Activated naive CD4-positive, alpha-beta T cell treated with anti-CD3 and anti-CD28 coated beads, Interleukin-2, amount 50 U/mL, for 72 hours (primary cell): ENCODE data around the gene SPOPL. TPM values are rescaled to one million over a fixed set of nuclear protein-coding genes. Genes with fewer than 3 reads are reported as not detected.
A peak's percentile ranks its signal among the peaks of the same experiment; 100 is the strongest.

ENCODE experiments used
- ATAC-seq, 2 donors: fragments of 150-1000 bp; cut with Tn5 transposase; 2 replicates each; pipeline ENCODE4 v1.10.0; 2021; ENCODE audit warnings: mild to moderate bottlenecking in 2 of 2, moderate library complexity in 2 of 2
- DNase-seq, 2 donors: peaks; one replicate each; pipeline ENCODE4 v3.0.0; 2021 to 2022; ENCODE audit warnings: low spot score in 2 of 2
- H3K27ac Mint-ChIP-seq, 2 donors: one replicate each; pipeline ENCODE4 v1.8.0; 2022; ENCODE audit warnings: mild to moderate bottlenecking in 2 of 2, mixed read lengths in 2 of 2
- H3K36me3 Mint-ChIP-seq, 2 donors: one replicate each; pipeline ENCODE4 v1.8.0; 2022; ENCODE audit warnings: mixed read lengths in 2 of 2
- H3K9me3 Mint-ChIP-seq, 2 donors: one replicate each; pipeline ENCODE4 v1.8.0; 2022; ENCODE audit warnings: mixed read lengths in 2 of 2
- total RNA-seq, 2 donors: library from RNA; stranded (reverse); gene quantifications; one replicate each; pipeline ENCODE4 v1.2.3, GENCODE V29; 2022

SPOPL gene
- total RNA-seq, 2 donors from 2014 or later, result 13.8 to 15.4 TPM

DNA sequence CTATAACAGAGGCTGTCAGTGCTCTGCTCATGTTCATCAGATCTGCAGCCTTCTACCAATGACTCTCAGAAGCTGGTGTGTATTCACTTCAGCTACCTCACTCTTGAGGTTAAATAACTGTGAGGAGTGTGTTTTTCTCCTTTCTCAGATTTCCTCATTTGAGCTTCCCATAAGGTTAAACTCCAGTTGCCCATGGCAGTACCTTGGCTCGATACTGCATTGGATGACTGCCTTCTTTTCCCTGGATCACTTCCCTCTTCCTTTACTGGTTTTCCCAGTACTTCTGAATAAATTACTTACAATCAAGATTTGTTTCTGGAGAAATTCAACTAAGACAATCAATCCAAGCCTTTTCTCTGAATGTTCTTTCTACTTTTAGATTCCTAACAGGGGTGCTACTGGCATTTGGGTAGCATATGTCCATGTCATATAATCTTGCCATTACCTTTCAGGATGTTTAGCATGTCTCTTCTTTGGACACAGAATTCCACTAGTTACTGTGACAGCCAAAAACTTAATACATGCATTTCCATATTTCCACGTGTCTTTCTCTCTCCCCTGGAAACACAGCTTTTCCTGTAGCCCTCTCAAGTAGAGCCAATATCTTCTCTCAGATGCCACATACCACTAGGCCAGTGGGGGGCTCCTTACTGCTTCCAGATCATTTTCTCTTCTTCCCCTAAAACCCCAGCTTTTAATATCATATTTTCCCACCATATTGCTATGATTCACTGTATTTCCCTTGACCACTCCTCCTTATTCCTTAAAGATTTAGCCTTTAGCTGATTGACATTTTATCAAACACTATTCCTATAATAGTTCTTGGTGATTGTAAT is 15.0 kb upstream of the SPOPL start:
- Mint-ChIP-seq H3K9me3 (peaks cover 0 to 5% of the 10 kb centered on the region in 2 donors), H3K36me3 (peaks cover 0 to 6% of the 10 kb centered on the region in 2 donors), H3K27ac (no peak overlapping the region)
- no peak for DNase-seq
- no peak for ATAC-seq

GRCh38 chr2:138490673-138491494 is 10.7 kb upstream of the SPOPL start:
- no peak for DNase-seq
- no peaks in the 10 kb centered on the region for H3K9me3 Mint-ChIP-seq
- H3K36me3 Mint-ChIP-seq, result peaks cover 0 to 6% of the 10 kb centered on the region in 2 donors
- ATAC-seq, result no peak
- H3K27ac Mint-ChIP-seq, result no peak overlapping the region

- ATAC-seq (no peak), DNase-seq (no peak)
- Mint-ChIP-seq H3K27ac (no peak overlapping the region), H3K9me3 (no peaks in the 10 kb centered on the region), H3K36me3 (peaks cover 0 to 6% of the 10 kb centered on the region in 2 donors)
These were observed 10.1 kb upstream of the SPOPL start for GRCh38 chr2:138491495-138491862.

- ATAC-seq, result no peak
- H3K9me3 Mint-ChIP-seq, result no peaks in the 10 kb centered on the region
These were observed 9.4 kb upstream of the SPOPL start for GRCh38 chr2:138492160-138492559.

GRCh38 chr2:138493334-138493733 is 8.2 kb upstream of the SPOPL start:
- peaks cover 0 to 6% of the 10 kb centered on the region in 2 donors for H3K36me3 Mint-ChIP-seq
- ATAC-seq (no peak), DNase-seq (no peak)
- no peak overlapping the region for H3K27ac Mint-ChIP-seq
- no peaks in the 10 kb centered on the region for H3K9me3 Mint-ChIP-seq

More at GRCh38 chr2:138492160-138492559, 9.4 kb upstream of the SPOPL start:
- no peak for DNase-seq
- Mint-ChIP-seq H3K36me3 (peaks cover 0 to 6% of the 10 kb centered on the region in 2 donors), H3K27ac (no peak overlapping the region)

- Mint-ChIP-seq H3K36me3 (peaks cover 0 to 6% of the 10 kb centered on the region in 2 donors), H3K9me3 (no peaks in the 10 kb centered on the region), H3K27ac (no peak overlapping the region)
- no peak for ATAC-seq
- no peak for DNase-seq
These were observed 7.2 kb upstream of the SPOPL start for GRCh38 chr2:138494265-138494966.

DNA sequence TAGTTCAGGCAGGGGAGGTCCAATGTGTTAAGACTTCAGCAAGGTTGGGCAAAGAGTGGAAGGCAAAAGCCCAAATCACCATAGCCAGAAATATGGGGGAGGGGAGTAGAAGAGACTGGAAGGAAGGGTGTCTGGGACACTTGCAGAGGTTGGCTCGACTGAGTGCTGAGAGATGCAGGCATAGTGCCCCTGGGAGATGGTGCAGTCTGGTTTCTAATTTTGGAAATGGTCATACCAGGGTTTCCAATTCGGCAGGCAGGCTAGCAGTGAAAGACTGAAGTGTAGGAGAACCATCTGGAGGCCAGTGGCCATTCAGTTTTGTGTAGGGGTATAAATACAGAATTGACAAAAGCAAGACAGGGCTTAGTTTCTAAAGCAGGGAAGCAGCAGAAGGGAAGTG is 6.2 kb upstream of the SPOPL start:
- no peak for DNase-seq
- Mint-ChIP-seq H3K9me3 (no peaks in the 10 kb centered on the region), H3K27ac (peak overlapping the region in 1 of 2 donors; percentile 32), H3K36me3 (peaks cover 0 to 6% of the 10 kb centered on the region in 2 donors)
- ATAC-seq, result no peak

DNA sequence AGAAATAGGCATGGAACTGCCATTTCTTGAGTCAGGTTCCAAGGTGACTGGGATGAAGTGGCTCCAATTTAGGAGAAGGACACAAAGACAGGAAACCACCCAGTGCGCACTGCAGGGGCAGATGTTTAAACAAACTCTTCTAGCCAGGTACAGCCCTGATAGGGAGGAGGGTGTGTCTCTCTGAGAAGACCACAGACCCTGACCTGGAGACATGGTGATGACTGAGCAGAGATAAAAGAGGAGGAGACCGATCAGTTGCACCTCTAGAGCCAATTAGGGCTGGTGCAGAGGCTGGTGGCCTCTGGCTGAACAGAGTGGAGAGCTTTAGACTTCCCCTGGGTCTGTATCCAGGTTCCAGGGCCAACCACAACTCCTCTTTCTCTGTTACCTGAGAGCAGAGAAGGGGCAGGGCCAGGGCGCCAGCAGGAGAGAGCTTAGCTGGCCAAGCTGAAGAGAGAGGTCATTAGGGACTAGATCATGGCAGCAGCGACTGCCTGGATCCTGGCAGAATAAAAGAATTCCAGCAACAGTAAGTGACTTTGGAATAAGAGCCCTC is 5.4 kb upstream of the SPOPL start:
- H3K36me3 Mint-ChIP-seq, result peaks cover 0 to 8% of the 10 kb centered on the region in 2 donors
- no peak overlapping the region for H3K27ac Mint-ChIP-seq
- DNase-seq, result no peak
- no peaks in the 10 kb centered on the region for H3K9me3 Mint-ChIP-seq
- no peak for ATAC-seq

- DNase-seq (no peak), ATAC-seq (no peak)
- no peak overlapping the region for H3K27ac Mint-ChIP-seq
- peaks cover 3 to 14% of the 10 kb centered on the region in 2 donors for H3K36me3 Mint-ChIP-seq
- H3K9me3 Mint-ChIP-seq, result no peaks in the 10 kb centered on the region
These were observed 4.3 kb upstream of the SPOPL start for GRCh38 chr2:138497294-138497693.

DNA sequence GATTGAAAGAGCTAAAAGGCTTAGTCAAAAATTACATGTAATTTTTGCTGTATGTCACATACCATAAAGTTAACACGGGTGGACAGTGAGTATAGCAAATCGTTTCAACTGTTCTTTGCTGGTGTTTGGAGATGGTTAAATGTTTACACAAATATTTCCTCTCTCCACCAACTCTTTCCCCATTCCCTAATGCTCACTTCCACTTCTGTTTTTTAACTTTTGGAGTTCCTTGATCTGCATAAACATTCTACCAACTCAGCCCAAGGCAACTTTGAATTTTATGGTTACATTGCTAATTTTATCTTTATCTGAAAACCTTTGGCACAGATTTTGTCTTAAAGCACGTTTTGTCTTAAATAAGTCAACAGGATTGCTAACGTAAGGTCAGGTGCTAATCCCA is 1.9 kb upstream of the SPOPL start:
- ATAC-seq (no peak), DNase-seq (no peak)
- Mint-ChIP-seq H3K27ac (no peak overlapping the region), H3K9me3 (no peaks in the 10 kb centered on the region), H3K36me3 (peaks cover 11 to 16% of the 10 kb centered on the region in 2 donors)

GRCh38 chr2:138500592-138501424 is 762 bp upstream of the SPOPL start:
- peak overlapping the region; percentile 81 to 94 for H3K27ac Mint-ChIP-seq
- no peak for DNase-seq
- no peak for ATAC-seq
- no peaks in the 10 kb centered on the region for H3K9me3 Mint-ChIP-seq
- peaks cover 14 to 18% of the 10 kb centered on the region in 2 donors for H3K36me3 Mint-ChIP-seq

GRCh38 chr2:138502255-138503086 is 901 bp downstream of the SPOPL start:
- DNase-seq (no peak), ATAC-seq (peak in 1 of 2 donors; percentile 3)
- Mint-ChIP-seq H3K27ac (peak overlapping the region; percentile 94 to 97), H3K36me3 (peaks cover 25% of the 10 kb centered on the region in 2 donors), H3K9me3 (peaks cover 0 to 7% of the 10 kb centered on the region in 2 donors)

DNA sequence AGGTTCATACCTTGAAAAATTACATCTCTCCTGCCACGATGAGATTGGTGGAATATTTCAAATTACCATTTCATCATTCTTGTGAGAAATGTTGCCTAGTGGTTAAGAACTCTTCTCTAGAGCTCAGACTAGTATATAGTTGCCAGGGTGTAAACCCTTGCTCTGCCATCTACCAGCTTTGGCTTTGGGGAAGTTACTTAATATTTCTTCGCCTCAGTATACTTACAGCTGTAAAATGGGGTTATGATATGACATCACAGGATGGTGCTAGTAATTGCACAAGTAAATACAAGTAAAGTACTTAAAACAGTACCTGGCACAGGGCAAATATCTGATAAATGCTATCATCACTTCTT is 1.5 kb downstream of the SPOPL start:
- peaks cover 0 to 7% of the 10 kb centered on the region in 2 donors for H3K9me3 Mint-ChIP-seq
- ATAC-seq, result peak; percentile 60 to 82
- peak overlapping the region; percentile 94 to 97 for H3K27ac Mint-ChIP-seq
- H3K36me3 Mint-ChIP-seq, result peaks cover 25% of the 10 kb centered on the region in 2 donors
- DNase-seq, result no peak

- DNase-seq, result no peak
- H3K27ac Mint-ChIP-seq, result peak overlapping the region; percentile 94 to 97
- H3K9me3 Mint-ChIP-seq, result peaks cover 0 to 7% of the 10 kb centered on the region in 2 donors
- peaks cover 25% of the 10 kb centered on the region in 2 donors for H3K36me3 Mint-ChIP-seq
- peak; percentile 24 to 57 for ATAC-seq
These were observed 2.1 kb downstream of the SPOPL start for GRCh38 chr2:138503652-138504051.

DNA sequence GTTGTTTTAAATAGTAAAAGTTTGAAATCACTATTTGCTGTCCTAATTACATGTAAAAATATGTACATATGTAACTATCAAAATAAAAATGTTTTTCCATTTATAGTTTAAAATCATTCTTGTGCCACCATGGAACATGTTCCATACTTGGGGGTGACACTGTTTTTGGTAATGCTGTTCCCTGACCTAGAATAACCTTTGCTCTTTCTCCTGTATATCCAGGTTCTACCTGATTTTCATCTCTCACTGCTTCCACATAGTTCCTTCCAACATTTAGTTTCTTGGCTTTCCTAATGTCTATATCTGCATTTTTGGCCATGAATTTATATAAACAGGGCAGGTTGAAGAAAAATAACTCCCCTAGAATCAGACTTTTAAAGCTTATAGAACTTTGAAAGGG is 2.5 kb downstream of the SPOPL start:
- DNase-seq (no peak), ATAC-seq (no peak)
- Mint-ChIP-seq H3K36me3 (peaks cover 25% of the 10 kb centered on the region in 2 donors), H3K9me3 (peaks cover 0 to 7% of the 10 kb centered on the region in 2 donors), H3K27ac (peak overlapping the region; percentile 41 to 89)
